DND-41 (cell line): Measurements from ENCODE around the gene BUB1.

Experiments used
- CTCF ChIP-seq: IDR thresholded peaks from 2 replicates; pipeline ENCODE4 v1.5.1; 2012; ENCODE audit warnings: borderline replicate concordance, low read length, moderate library complexity, mild to moderate bottlenecking; ENCODE audit not compliant: poor library complexity, severe bottlenecking; ENCODE audit errors: extremely low read depth
- EZH2 ChIP-seq: IDR thresholded peaks from 3 replicates; pipeline ENCODE4 v1.6.1; 2012; ENCODE audit warnings: borderline replicate concordance, low read depth, mild to moderate bottlenecking, moderate library complexity, low read length, inconsistent platforms; ENCODE audit not compliant: severe bottlenecking

GRCh38 chr2:110670826-110671225 lies 7.0 kb downstream of the BUB1 start:
- TF ChIP-seq CTCF (no peak), EZH2 (no peak)
